HG03175 (cell line): Measurements from ENCODE around the gene MYOZ3.
A peak's percentile ranks its signal among the peaks of the same experiment; 100 is the strongest.

Source experiments
- ATAC-seq: cut with Tn5 transposase; IDR thresholded peaks from one replicate; pipeline ENCODE4 v1.9.1; 2021; ENCODE audit warnings: mild to moderate bottlenecking, moderate library complexity; ENCODE audit not compliant: unreplicated experiment

Gene MYOZ3

DNA sequence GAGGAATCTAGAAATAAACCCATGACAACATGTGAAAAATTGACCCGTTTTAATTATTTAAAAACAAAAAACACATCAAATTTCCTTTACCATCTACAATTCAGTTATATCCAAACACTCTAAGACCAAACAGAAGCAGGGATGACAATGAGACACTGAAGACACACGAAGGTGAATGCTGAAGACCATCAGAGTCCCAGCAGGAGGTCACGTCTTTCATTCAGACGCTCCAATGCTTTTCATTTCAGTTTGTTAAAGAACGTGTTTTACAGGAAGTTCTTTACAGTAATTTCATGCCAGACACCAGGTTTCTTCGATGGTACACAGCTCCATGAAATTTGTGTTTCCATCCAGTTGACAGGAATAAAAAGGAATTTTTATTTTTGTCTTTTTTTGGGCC lies 29.7 kb downstream of the MYOZ3 start:
- ATAC-seq, result no peak

DNA sequence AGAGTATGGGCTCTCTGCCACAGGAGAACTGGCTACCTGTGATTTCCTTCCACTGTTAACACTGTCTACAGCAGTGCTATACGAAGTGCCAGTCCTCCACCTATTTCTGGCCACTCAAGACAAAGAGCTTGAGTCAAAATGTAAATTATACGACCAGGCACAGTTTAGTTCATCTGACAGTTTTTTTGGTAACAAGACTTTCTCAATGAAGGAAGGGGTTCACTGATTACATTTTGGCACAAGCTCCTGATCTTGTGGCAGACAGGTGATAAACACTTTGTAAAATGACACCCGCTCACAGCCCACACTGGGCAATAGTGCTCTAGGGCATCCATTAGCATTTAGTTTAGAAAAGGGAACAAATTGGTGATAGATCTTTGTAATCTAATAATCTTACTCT lies 31.2 kb downstream of the MYOZ3 start:
- ATAC-seq, result no peak

DNA sequence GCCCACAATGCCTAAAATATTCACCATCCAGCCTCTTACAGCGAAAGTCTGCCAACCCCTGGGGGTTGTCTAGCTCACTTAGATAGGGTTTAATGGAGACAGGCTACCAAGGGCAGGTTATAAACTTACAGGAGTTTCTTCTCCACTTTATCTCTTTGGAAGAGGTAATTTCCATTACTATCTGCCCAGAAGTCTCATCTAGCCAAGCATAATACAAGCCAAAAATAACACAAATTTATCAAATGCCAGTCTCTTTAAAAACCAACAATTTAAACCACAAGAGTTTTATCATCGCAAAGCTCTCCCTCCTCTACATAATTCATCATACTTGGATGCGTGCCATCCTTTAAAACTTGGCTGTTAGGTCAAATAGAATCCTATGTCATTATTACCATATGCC lies 33.6 kb downstream of the MYOZ3 start:
- no peak for ATAC-seq

DNA sequence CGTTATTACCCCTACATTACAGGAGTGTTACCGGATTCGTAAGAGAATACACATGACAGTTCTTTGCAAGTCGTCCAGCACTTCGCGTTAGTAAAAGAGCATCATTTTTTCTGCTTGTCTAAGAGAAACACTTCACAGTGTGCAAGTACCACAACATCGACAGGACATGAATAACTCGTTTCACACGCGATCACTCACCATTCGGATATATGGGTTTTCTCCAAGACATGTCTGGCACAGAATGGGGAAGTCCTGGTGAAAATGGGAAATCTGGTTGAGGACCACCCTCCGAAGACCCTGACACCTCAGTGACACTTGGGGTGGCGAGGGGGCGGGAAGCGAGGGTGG lies 39.2 kb downstream of the MYOZ3 start:
- ATAC-seq, result peak; percentile 23

DNA sequence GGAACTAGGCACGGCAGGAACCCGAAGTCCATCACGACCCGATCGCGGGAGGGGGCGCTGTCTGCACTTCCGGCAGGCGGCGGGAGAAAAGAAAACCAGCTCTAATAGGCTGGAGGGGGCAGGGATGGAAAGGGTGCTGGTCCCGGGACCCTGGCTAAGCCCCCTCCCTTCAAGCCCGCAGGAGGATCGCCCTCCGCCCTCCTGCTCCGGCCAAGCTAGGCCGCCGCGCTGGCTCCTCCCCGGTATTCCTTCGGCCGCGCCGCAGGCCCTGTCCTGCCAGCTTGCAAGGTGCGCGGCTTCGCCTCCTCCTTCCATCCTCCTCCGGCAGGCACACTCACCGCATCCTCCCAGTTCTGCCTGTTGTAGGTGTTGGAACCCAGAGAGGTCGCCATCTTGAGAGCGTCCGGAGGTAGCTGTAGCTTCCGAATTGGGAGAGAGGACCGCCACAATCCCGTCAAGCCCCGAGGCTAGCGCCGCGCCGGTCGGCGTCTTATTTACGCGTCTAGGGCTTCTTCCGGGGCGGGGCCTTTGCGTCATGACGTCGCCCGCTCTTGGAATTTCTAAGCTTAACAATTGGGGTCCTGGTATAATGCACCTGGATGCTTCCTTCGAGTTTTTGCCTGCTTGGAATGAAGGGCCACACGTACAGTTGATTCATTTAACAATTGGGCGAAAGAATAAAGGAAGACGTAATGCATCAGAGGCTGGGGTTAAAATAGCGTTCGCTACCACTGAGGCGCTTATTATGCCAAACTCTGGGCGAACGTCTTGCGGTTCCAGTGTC lies 39.7 kb downstream of the MYOZ3 start, which contains the start of gene RBM22:
TSS of gene RBM22 (minus strand) at position 469 of the 784 bp plus-strand sequence. CDS start at position 392, 77 bp downstream.
- peak; percentile 96 for ATAC-seq

DNA sequence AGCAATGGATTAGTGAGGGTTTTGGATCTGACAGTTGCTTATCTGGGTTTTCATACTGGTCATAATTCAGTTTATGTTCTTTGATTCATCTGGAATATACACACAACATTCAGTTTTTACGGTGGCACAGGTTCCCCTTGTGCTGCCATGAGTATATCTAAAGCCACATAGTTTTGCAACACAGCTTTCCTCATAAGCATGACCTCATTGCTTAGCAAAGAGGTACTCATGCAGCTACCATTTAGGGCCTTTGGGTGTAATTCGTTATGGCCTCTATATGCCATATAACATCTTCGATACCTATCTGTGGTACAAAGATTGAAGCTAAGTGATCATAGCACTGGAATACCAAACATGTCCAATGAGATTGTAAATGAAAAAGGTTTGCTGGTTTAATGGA lies 42.7 kb downstream of the MYOZ3 start:
- ATAC-seq, result no peak

DNA sequence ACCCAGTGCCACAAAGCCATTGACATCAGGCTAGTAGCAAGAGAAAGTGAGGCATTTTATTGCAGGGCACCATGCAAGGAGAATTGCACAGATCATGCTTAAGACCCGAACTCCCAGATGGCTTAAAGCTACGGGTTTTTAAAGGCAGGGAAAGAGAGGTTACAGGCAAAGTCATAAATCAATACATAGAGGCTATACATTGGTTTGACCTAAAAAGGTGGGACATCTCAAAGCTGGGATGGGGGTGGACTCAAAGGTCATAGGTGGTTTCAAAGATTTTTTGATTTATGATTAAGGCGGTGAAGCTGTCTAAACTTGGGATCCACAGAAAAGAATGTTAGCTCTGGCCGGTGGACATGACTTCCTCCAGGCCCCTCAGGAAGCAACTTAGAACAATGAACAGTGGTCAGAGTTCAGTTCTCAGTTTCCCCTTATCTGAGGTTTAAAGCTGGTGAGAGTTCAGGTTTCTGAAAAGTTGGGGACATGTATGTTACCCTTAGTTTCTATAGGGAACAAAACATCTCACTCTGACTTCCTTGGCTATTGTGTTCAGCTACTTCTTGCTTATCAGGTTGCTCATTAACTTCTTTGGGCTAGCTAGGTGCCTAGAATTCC lies 45.8 kb downstream of the MYOZ3 start:
- no peak for ATAC-seq

DNA sequence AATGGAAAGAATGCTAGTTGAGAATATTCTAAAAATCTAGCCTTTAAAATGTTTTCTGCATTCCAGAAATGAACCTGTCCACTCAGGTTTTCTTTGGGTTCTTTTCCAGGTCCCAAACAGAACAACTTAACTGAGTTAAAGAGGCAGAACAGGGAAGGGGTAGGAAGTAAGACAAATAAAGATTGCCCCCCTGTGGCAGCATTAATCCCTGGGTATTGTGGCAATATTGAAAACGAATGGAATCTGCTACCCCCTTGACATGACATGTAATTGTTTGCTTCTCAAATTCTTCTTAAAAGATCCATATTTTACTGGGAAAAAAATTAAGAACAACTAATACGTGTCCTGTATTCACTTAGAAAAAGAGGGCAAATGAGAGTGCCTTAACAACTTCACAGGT lies 49.1 kb downstream of the MYOZ3 start:
- ATAC-seq, result no peak

DNA sequence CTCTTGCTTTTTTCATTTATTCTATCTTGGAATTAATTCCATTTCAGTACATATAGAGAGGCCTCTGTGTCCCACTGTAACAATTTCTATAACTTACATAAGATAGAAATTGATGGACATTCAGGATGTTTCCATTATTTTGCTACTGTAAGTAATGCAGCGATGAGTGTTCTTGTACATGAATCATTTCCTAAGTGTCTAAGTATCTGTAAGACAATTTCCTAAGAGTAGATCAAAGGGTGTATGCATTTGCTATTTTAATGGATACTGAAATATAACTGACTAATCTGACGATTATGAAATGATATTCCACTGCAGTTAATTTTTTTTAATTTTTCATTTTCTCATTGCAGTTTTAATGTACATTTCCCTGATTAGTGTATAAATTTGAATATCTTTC lies 62.8 kb downstream of the MYOZ3 start:
- no peak for ATAC-seq
